ENCODE measurements around the gene MYBL2.

GRCh38 chr20:43725666-43726065 is 58.8 kb downstream of the MYBL2 start:
- TF ChIP-seq, protein P1, sequence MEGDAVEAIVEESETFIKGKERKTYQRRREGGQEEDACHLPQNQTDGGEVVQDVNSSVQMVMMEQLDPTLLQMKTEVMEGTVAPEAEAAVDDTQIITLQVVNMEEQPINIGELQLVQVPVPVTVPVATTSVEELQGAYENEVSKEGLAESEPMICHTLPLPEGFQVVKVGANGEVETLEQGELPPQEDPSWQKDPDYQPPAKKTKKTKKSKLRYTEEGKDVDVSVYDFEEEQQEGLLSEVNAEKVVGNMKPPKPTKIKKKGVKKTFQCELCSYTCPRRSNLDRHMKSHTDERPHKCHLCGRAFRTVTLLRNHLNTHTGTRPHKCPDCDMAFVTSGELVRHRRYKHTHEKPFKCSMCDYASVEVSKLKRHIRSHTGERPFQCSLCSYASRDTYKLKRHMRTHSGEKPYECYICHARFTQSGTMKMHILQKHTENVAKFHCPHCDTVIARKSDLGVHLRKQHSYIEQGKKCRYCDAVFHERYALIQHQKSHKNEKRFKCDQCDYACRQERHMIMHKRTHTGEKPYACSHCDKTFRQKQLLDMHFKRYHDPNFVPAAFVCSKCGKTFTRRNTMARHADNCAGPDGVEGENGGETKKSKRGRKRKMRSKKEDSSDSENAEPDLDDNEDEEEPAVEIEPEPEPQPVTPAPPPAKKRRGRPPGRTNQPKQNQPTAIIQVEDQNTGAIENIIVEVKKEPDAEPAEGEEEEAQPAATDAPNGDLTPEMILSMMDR (conservative IDR thresholded peaks at IDR 0.05) = no peak
- no peak for TF ChIP-seq ZFX (IDR thresholded peaks at IDR 0.05)

Data from C4-2B (cell line).